Skin of body (tissue), 2 donors: ENCODE measurements around the gene RBMS3. TPM values are rescaled to one million over a fixed set of nuclear protein-coding genes. Genes with fewer than 3 reads are reported as not detected.

ENCODE experiments used
- DNase-seq: peaks from one replicate; lab custom pipeline; 2025; lab: John Stamatoyannopoulos, UW
- total RNA-seq: library from RNA; depleted of rRNA; stranded (reverse); fragments of >200 nt; gene quantifications from one replicate; pipeline ENCODE4 v1.2.3, GENCODE V29; 2014

RBMS3 gene
- total RNA-seq, 1 donor from 2014 or later, result 111 TPM

- peak; percentile 97 for DNase-seq
Measured at GRCh38 chr3:29559741-29560465, 279.0 kb downstream of the RBMS3 start.

GRCh38 chr3:29561651-29562149 lies 280.8 kb downstream of the RBMS3 start:
- DNase-seq, result no peak

- no peak for DNase-seq
Measured at GRCh38 chr3:29565236-29565635, 284.4 kb downstream of the RBMS3 start.

DNA sequence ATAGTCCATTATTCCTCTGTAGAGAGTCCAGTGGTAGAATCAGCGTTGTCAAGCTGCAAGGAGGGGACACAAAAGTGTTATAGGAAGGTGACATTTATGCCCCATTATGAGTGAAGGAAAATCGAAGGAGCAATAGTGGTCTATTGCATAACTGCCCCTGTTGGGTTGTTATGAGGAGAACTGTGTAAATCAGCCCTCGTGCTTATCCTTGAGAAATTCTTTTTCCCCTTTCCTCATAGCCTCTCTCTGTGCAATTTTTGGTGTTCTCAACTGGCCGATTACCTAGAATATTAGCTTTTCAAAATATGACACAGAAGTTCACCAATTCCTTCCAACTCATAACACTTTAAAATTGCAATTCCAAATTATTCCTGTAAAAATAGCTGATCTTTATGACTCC lies 286.6 kb downstream of the RBMS3 start:
- DNase-seq, result no peak

GRCh38 chr3:29568355-29568754 lies 287.5 kb downstream of the RBMS3 start:
- DNase-seq, result no peak

- no peak for DNase-seq
Measured at GRCh38 chr3:29576181-29576580, 295.3 kb downstream of the RBMS3 start.

DNA sequence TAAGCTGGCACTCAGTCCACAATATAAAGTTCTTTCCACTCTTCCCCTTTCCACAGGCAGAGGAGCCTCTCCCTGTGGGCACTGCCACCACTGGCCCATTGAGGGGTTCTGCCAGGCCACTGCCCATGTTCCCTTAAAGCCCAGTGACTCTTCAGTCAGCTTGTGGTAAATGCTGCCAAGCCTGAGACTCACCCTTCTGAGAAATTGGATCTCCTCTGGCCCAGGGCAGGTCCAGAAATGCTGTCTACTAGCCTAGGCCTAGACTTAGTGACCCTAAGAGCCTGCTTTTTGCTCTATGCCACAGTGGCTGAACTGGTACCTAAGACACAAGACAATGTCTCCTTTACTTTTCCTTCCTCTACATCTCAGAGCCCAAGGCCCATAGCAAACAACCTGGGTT lies 295.8 kb downstream of the RBMS3 start:
- no peak for DNase-seq

DNA sequence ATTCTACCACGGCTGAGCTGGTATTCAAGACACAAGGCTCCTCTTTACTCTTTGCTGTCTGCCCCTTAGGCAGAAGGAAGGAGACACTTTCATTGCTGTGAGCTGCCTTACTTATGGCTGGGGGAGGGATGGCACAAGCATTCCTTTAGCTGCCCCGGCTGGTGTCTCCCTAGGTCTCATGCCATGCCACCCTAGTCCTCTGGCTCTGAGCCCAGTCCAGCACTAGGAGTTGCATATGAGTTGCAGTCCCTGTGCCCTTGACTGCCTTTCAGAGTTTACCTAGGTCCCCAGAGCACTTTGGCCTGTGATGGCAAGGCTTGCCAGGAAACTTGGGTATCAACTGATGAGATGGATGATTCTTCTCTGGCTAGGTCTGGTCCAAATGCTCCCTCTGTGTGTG lies 296.4 kb downstream of the RBMS3 start:
- no peak for DNase-seq

GRCh38 chr3:29581311-29581710 lies 300.4 kb downstream of the RBMS3 start:
- DNase-seq, result no peak

GRCh38 chr3:29582273-29582672 lies 301.4 kb downstream of the RBMS3 start:
- no peak for DNase-seq

GRCh38 chr3:29583861-29584260 lies 303.0 kb downstream of the RBMS3 start:
- DNase-seq, result no peak

DNA sequence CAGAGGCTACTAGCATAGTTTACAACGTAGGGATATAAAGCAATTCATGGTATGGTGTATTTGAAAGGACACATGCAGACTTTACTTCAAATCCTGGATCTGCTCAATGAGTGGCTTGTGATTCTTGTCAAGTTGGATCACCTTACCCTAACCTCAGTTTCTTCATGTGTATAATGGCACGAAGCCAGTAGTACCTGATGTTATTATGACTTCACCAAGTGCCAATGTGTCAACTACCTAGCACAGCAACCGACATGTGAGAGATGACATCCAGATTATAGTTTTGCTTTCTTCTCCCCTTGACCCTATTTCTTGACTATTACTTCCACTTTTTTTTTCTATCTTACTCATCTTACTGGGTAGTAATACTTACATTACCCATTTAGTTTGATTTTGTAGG lies 304.5 kb downstream of the RBMS3 start:
- DNase-seq, result no peak

GRCh38 chr3:29587340-29587739 lies 306.5 kb downstream of the RBMS3 start:
- DNase-seq, result no peak

DNA sequence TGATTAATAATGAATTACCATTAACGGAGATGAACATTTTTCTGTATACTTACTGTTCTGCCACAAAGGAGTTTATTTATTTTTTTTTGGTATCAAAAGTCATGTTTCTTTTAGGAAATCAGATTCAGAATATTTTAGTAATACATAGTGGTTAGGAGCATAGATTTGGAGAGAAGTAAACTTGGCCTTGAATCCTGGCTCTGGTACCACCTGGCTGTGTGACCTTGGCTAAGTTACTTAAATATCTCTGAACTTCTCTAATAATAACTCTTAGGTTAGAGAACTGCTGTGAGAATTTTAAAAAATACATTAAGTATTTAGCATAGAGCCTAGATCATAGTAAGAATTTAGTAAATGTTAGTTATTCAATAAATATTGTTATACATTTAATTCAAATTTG lies 309.1 kb downstream of the RBMS3 start:
- no peak for DNase-seq

GRCh38 chr3:29590461-29590860 lies 309.6 kb downstream of the RBMS3 start:
- no peak for DNase-seq

GRCh38 chr3:29591579-29591978 lies 310.7 kb downstream of the RBMS3 start:
- no peak for DNase-seq

GRCh38 chr3:29593802-29594201 lies 312.9 kb downstream of the RBMS3 start:
- DNase-seq, result no peak

GRCh38 chr3:29594261-29594660 lies 313.4 kb downstream of the RBMS3 start:
- no peak for DNase-seq

GRCh38 chr3:29597376-29598008 lies 316.6 kb downstream of the RBMS3 start:
- no peak for DNase-seq

DNA sequence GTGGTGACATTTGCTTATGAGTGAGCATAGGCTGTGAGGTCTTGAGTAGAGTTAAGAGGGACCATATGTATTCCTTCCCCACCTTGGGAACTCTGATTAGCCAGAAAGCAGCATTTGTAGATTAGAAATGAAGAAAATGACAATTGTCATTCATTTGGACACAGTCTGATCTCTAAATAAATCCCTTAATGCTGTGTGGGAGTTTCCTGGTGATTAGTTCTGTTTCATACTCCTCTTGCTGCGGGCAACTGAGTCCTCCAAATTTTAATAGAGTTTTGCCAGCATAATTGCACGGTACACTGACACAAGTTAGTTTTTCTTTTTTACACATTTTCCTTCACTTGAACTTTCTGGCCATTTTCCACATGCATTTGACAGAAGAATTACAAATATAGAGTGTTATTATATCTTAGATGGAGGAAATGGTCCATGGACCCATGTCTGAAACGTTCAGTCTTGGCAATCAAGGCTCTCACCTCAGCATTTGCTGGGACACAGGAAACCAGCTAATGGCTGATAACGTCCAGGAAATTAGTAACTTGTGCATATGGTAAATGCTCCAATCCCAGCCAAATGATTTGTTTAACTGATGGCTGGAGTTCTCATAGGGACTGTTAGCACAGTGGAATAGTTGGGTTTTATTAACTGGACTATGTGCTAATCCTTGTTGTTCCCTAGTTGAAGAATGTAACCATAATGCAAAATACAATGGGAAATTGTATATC lies 321.2 kb downstream of the RBMS3 start:
- DNase-seq, result no peak

GRCh38 chr3:29605845-29606244 lies 325.0 kb downstream of the RBMS3 start:
- no peak for DNase-seq

DNA sequence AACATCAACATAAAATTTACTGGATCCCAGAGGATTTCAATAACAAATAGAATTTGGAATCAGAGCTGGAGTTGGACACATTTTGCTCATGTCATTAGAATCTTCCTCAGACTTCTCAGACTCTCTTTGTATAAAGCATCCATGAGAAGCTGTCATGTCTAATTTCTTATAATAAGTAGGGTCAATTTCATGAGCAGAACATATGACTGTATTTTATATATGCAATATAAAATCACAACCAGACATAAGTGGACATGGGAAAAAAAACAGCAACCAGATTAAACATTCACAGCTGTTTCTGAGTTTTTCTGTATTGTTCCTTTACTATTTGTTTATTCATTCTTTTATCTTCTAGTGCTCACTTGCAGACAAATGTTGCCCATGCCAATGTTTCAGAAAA lies 325.5 kb downstream of the RBMS3 start:
- no peak for DNase-seq
